Astrocyte of the cerebellum (primary cell): ENCODE results near the gene CCDC70.

Source experiments
- DNase-seq: peaks from one replicate; pipeline ENCODE4 v3.0.0-alpha.2; 2011; ENCODE audit warnings: low read depth
- H3K4me3 ChIP-seq: 2 replicates; pipeline ENCODE4 v1.5.1; 2011; ENCODE audit warnings: mild to moderate bottlenecking, low read depth, low read length, moderate library complexity
- in situ Hi-C: cut with HindIII; loops from 2 replicates; pipeline ENCODE4 v1.10.0; 2017; ENCODE audit warnings: low sequenced_read_pairs
- TF ChIP-seq, protein P1 (sequence below): IDR thresholded peaks from 2 replicates; pipeline ENCODE4 v1.5.1; 2012; ENCODE audit warnings: low read length, low read depth, moderate library complexity, mild to moderate bottlenecking; ENCODE audit errors: missing control alignments

The CCDC70 gene

GRCh38 chr13:51910508-51910907 lies 48.7 kb downstream of the CCDC70 start:
- DNase-seq, result no peak

DNA sequence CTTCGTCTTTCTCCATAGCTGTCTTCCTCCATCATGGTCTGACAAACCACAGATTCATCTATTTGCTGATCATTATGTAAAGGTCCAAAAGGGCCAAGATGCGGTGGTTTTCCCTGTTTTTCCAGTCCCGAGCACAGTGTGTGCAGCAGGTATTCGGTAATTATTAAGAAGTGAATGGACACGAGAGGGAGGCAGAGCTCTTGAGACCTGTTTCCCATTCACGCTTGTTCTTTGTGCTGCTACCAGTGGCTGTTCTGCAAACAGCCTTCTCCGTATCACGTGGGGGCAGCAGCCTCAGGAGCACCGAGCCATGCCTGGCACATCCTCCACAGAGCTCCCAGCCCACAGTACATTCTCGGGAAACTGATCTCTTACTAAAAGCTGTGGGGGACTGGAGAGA lies 50.3 kb downstream of the CCDC70 start:
- DNase-seq, result no peak
- TF ChIP-seq, protein P1, sequence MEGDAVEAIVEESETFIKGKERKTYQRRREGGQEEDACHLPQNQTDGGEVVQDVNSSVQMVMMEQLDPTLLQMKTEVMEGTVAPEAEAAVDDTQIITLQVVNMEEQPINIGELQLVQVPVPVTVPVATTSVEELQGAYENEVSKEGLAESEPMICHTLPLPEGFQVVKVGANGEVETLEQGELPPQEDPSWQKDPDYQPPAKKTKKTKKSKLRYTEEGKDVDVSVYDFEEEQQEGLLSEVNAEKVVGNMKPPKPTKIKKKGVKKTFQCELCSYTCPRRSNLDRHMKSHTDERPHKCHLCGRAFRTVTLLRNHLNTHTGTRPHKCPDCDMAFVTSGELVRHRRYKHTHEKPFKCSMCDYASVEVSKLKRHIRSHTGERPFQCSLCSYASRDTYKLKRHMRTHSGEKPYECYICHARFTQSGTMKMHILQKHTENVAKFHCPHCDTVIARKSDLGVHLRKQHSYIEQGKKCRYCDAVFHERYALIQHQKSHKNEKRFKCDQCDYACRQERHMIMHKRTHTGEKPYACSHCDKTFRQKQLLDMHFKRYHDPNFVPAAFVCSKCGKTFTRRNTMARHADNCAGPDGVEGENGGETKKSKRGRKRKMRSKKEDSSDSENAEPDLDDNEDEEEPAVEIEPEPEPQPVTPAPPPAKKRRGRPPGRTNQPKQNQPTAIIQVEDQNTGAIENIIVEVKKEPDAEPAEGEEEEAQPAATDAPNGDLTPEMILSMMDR, result no peak
- in situ Hi-C loops, result no loop called here

More at GRCh38 chr13:51910508-51910907, 48.7 kb downstream of the CCDC70 start:
- TF ChIP-seq, protein P1, result no peak
- H3K4me3 ChIP-seq, result no peak overlapping the region
- in situ Hi-C loops, result no loop called here

DNA sequence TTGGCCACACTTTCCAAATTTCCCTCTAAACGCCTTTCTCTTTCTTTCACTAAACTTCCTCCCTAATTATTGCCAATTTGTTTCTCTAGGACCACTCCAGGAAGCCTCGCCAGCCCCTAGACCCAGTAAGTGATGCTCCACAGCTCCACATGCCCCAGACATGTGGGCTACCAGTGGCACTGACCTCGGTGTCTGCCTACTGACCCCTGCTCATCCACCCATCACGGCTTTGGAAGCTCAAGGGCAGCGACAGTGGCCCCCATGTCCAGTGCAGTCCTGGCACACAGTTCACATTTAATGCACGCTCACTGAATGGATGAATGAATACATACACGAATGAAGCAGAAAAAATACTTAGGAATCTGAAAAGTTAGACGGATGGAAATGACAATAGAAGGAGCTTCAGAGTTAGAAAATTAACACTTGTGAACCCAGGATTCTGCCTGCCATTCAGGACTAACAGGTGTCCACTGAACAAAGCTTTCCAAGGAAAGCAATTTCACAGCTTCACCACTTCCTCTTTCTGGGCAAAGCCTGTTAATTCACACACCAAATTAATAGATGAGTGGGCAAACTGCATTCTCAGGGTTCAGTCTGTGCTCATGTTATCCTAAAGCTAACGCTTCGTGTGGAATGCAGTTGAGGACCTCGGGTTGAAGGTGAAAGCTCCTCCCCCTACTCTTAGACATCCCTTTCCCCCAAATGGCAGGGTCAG lies 50.9 kb downstream of the CCDC70 start:
- no peak overlapping the region for H3K4me3 ChIP-seq
- TF ChIP-seq, protein P1, result no peak
- in situ Hi-C loops, result no loop called here
- no peak for DNase-seq

More for the DNA sequence above, 50.3 kb downstream of the CCDC70 start:
- H3K4me3 ChIP-seq, result no peak overlapping the region

DNA sequence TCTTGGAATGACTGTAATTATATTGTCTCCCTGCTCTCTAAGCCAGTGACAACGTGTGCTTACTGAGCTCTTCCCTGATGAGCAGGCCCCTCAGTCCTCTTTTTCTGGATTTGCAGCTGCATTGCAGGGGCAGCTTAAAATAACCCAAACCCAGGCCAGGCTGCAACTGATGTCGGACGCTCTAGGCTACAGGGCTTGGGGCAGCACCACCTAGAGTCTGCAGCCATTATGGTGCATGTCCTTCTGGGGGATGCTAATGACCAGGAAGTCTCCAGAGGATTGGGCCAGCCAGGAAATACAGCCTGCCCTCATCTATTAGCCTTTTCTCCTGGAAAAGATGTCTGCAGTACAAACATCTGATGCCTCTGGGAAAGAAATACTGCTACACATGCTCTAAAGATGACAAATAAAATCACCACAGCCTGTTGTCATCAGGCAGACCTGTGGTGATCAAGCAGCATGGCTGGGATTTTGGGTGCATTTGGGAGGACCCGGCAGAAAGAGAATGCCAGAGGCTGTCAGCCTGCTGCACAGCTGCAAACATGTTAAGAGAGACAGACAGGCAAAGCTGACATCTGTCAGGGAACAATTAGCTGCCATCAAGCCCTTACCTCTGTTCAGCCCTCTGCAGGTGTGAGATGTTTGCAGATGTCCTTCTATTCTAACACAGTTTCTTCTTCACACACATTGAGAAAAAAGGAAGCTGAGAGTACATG lies 51.8 kb downstream of the CCDC70 start:
- no peak for DNase-seq
- TF ChIP-seq, protein P1, result no peak
- in situ Hi-C loops, result no loop called here
- no peak overlapping the region for H3K4me3 ChIP-seq

- in situ Hi-C loops, result no loop called here
- H3K4me3 ChIP-seq, result no peak overlapping the region
- no peak for DNase-seq
- TF ChIP-seq, protein P1, result no peak
These were observed 52.3 kb downstream of the CCDC70 start for GRCh38 chr13:51914137-51914493.
